Ovary (tissue), 9 donors: ENCODE data around the gene SNTB2. TPM values are rescaled to one million over a fixed set of nuclear protein-coding genes. Genes with fewer than 3 reads are reported as not detected.

Source experiments
- DNase-seq, 5 donors: peaks; one replicate each; pipeline ENCODE4 v3.0.0-alpha.2; 2019 to 2020
- H3K27ac ChIP-seq, 2 donors: fragments of 200-600 bp; one replicate each; pipeline versions ENCODE4 v1.5.1 to v1.8.0; 2019 to 2022
- H3K27me3 ChIP-seq: fragments of 200-600 bp; one replicate; pipeline ENCODE4 v1.8.0; 2022
- H3K36me3 ChIP-seq: fragments of 200-600 bp; sonication (generic); one replicate; pipeline ENCODE4 v1.5.1; 2019
- H3K4me1 ChIP-seq: one replicate; pipeline ENCODE4 v1.8.1; 2013; ENCODE audit warnings: mild to moderate bottlenecking, moderate library complexity; ENCODE audit not compliant: insufficient read depth
- H3K4me3 ChIP-seq: fragments of 200-600 bp; sonication (generic); one replicate; pipeline ENCODE4 v1.5.1; 2017
- H3K9me3 ChIP-seq, 2 donors: fragments of 200-600 bp in 1 of 2; sonication (generic) in 1 of 2; one replicate each; pipeline versions ENCODE4 v1.5.1 to v1.8.1; 2013 to 2019; ENCODE audit warnings: mild to moderate bottlenecking in 1 of 2, moderate library complexity in 1 of 2
- CTCF ChIP-seq, 3 donors: fragments of 450-650 bp in 2 of 3; fragments of 200-600 bp in 1 of 3; IDR thresholded peaks; one replicate each; pipeline versions ENCODE4 v1.5.1 to v1.8.0; 2016 to 2022; ENCODE audit warnings: antibody characterized with exemption in 3 of 3, mild to moderate bottlenecking in 1 of 3
- EP300 ChIP-seq: sonication (generic); formaldehyde crosslinking; IDR thresholded peaks from one replicate; pipeline ENCODE4 v1.6.1; 2017; ENCODE audit warnings: antibody characterized with exemption
- POLR2A ChIP-seq: fragments of 450-650 bp; IDR thresholded peaks from one replicate; pipeline ENCODE4 v1.6.1; 2017; ENCODE audit warnings: antibody characterized with exemption, mild to moderate bottlenecking, moderate library complexity
- WGBS, 3 donors: extraction: QIAGEN DNeasy Blood & Tissue Kit in 1 of 3; methylation state at CpG; one replicate each; pipeline versions ENCODE4 v1.1.5 to v1.1.7; 2013 to 2017; 5-methylcytosine and 5-hydroxymethylcytosine counted together
- intact Hi-C, 4 donors: fragments of 100-400 bp; cut with DNase I; formaldehyde crosslinking; loops; one replicate each; pipeline versions ENCODE4 v1.11.0 to v1.15.1; 2022 to 2023
- polyA plus RNA-seq, 2 donors: library from polyadenylated mRNA; stranded (reverse); fragments of 200-250 nt in 1 of 2; fragments of 350-450 nt in 1 of 2; fragmentation: Illumina TruSeq in 1 of 2; extraction: RNeasy Lipid Tissue Mini Kit (QIAGEN cat#74804) in 1 of 2; gene quantifications; one replicate each; pipeline ENCODE4 v1.2.3, GENCODE V29; 2013 to 2014
- total RNA-seq, 7 donors: library from RNA; depleted of rRNA in 2 of 7; stranded (reverse); fragments of >200 nt in 2 of 7; fragmentation: NEBNext Ultra II Directional in 3 of 7; extraction: Animal tissue kit (Norgen Biotek cat#: 25700) in 3 of 7; gene quantifications; one replicate each; pipeline versions ENCODE4 v1.1.0 to v1.2.4, GENCODE V29; 2016 to 2023
- donor health status: DM: no; HTN: no; CAD: no; lungs with moderate emphysema.
- donor health status: DM: no; HTN: no; CAD: no.
- donor health status: Bipolar disorder and iron deficiency.
- donor health status: DM: yes; HTN: yes; CAD: no.
- donor health status: DM: no; HTN: no; CAD: no.
- donor health status: DM: yes; HTN: yes; CAD: no.

SNTB2 gene
- total and polyA plus RNA-seq, 9 donors, result 9.4 to 51.8 (median 36.9) TPM

DNA sequence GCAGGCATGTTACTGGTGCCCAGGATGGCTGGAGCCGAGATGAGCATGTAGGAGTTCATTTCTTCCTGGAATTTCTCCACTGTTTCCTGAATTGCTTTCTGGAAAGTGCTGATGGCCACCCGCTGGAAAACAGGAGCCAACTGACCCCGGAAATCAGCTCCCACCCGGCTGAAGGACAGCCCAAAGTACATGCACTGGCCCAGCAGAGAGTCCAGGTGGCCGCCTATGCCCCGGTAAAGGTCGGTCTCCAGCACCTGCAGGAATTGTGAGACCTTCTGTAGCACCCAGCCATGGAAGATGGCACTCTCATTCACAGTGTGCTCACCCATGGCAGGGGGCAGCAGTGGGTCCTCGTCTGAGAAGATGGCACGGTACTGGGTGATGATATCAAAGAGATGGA, 147.7 kb downstream of the SNTB2 start:
- Histone ChIP-seq H3K27me3 (no peaks in the 10 kb centered on the region), H3K27ac (no peak overlapping the region), H3K4me3 (no peak overlapping the region), H3K9me3 (no peaks in the 10 kb centered on the region), H3K36me3 (no peaks in the 10 kb centered on the region), H3K4me1 (peaks cover 1% of the 10 kb centered on the region)
- TF ChIP-seq EP300, result no peak
- TF ChIP-seq POLR2A, result no peak
- no peak for TF ChIP-seq CTCF (IDR thresholded peaks at IDR 0.05)
- 85 to 88% (median 86%) methylated on average over 9 of the region's 9 CpGs for WGBS, 3 donors
- intact Hi-C loops, result no loop called here
- no peak for DNase-seq

DNA sequence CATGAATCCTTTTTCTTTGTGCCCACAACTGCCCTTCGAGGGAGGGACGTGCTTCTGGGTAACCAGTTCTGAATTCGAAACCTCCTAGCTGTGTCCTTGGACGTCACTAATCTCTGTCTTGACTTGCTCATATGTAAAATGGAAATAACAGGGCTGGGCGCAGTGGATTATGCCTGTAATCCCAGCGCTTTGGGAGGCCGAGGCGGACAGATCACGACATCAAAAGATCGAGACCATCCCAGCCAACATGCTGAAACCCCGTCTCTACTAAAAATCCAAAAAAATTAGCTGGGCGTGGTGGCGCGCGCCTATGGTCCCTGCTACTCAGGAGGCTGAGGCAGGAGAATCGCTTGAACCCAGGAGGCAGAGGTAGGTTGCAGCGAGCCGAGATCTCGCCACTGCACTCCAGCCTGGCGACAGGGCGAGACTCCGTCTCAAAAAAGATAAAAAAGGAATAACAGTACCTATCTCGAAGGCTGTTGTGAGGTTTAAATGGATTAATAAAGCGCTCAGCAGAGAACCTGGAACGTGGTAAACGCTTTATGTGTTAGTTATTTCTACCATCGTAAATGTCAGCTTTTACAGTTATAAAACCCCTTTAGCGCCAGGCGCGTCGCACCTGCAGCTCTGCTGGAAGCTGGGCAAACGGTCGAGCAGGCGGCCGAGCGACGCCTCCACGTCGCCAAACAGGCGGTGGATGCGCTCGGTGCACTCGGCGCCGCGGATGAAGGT, 151.8 kb downstream of the SNTB2 start:
- Histone ChIP-seq H3K4me1 (peaks cover 8% of the 10 kb centered on the region), H3K27ac (peak overlapping the region; percentile 70 to 85), H3K4me3 (peak overlapping the region; percentile 87), H3K27me3 (no peaks in the 10 kb centered on the region), H3K9me3 (no peaks in the 10 kb centered on the region), H3K36me3 (no peaks in the 10 kb centered on the region)
- intact Hi-C loops, result no loop called here
- DNase-seq, result no peak
- TF ChIP-seq CTCF (IDR thresholded peaks at IDR 0.05) (no peak), POLR2A (no peak), EP300 (no peak)
- WGBS, 3 donors, result 14 to 20% (median 16%) methylated on average over 45 to 46 of the region's 46 CpGs

DNA sequence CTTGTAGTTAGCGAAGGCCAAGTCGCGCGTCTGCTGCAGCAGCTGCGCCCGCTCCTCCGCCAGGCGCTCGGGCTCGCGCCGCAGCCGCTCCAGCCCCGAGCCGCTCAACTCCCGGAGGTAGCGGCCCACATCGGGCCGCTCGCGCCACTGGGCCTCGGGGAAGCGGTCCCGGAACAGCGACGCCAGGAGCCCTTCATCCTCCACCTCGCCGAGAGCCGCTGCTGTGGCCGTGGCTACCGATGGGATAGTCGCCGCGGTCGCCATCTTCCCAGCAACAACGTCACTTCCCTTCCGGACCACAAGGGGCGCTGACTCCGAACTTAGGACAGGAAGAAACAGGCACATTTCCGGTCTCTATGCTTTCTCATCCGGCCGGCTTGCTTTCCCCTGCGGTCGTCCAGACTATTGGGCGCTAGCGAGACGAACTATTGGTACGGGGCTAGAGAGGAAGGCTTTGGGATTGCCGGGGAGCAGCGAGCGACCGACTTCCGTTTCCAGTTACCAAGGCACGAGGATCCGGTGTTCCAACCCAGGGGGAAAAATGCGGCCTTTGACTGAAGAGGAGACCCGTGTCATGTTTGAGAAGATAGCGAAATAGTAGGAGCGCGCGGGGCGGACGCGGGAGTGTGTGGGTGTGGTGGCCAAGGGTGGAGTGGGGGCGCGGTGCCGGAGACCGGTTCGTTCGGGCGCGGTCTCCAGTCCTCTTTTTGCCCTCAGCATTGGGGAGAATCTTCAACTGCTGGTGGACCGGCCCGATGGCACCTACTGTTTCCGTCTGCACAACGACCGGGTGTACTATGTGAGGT, 152.5 kb downstream of the SNTB2 start, which contains the start of the genes COG8 and NIP7:
TSS of gene COG8 (minus strand) at position 276 of the 806 bp plus-strand sequence. CDS start at position 264, 12 bp downstream.
TSS of gene NIP7 (plus strand) at position 484 of the 806 bp plus-strand sequence. CDS start at position 542, 58 bp downstream.
- TF ChIP-seq CTCF (IDR thresholded peaks at IDR 0.05) (peak; percentile 90 to 95 (median 93)), POLR2A (peak; percentile 61), EP300 (no peak)
- WGBS, 3 donors, result 0% methylated on average over 56 to 77 of the region's 77 CpGs
- no peaks in the 10 kb centered on the region for H3K9me3 ChIP-seq
- intact Hi-C loops, result no loop called here
- DNase-seq, result peak; percentile 90 to 95 (median 94)
- H3K36me3 ChIP-seq, result no peaks in the 10 kb centered on the region
- peak within 1 kb of the TSS; percentile 87 for H3K4me3 ChIP-seq
- peak within 1 kb of the TSS; percentile 70 to 85 for H3K27ac ChIP-seq
- no peaks in the 10 kb centered on the region for H3K27me3 ChIP-seq
- H3K4me1 ChIP-seq, result peaks cover 8% of the 10 kb centered on the region

- Histone ChIP-seq H3K27me3 (no peaks in the 10 kb centered on the region), H3K4me3 (peak overlapping the region; percentile 87), H3K4me1 (peaks cover 8% of the 10 kb centered on the region), H3K27ac (peak overlapping the region in 1 of 2 donors; percentile 33), H3K36me3 (no peaks in the 10 kb centered on the region), H3K9me3 (no peaks in the 10 kb centered on the region)
- 5 to 7% (median 6%) methylated on average over 16 of the region's 16 CpGs for WGBS, 3 donors
- TF ChIP-seq CTCF (IDR thresholded peaks at IDR 0.05) (no peak), POLR2A (no peak)
- no peak for DNase-seq
- intact Hi-C loops, result no loop called here
These were observed 153.2 kb downstream of the SNTB2 start for GRCh38 chr16:69340095-69340644.
